GM08714 (cell line): Measurements from ENCODE around the gene EEF1AKMT4.

Experiments used
- H3K4me3 ChIP-seq: fragments of 200-500 bp; sonication (Bioruptor generic); 2 replicates; pipeline ENCODE4 v1.5.1; 2014; ENCODE audit warnings: mild to moderate bottlenecking, low read length, inconsistent platforms
- ZNF274 ChIP-seq: IDR thresholded peaks from 2 replicates; pipeline ENCODE4 v1.6.1; 2012; ENCODE audit warnings: mild to moderate bottlenecking, low read depth, low read length

The EEF1AKMT4 gene

DNA sequence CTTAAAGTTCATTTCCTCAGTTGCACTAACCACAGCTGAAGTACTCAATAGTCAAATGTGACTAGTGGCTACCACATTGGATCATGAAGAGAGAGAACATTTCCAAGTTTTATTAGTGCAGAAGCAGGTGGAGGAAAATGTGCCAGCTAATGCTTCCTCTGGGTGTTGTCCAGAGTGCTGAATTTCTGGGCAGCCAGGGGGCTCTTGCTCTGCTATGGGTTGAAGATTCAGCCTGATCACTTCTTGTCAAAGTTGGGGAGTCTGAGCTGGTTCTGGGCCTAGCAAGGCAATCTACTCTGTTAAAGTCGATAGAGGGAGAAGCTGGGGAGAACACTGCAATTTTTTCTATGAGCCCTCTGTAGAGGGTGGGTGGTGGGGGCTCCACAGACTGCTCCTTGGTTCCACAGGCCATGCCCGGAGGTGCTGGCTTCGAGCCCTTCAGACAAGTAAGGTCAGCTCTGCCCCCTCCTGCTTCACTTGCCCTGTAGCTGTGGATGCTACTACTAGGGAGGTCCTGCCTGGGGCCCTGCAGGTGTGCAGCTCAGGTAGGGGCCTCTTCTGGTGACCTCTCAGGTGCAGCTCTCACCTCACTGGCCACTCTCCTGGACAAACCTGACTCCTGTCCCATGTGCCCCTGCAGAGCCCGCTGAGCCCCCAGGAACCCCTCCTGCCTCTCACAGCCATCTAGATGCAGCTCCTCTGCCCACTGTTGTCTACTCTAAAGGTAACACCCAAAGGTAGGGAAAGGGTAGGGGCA, 8.9 kb upstream of the EEF1AKMT4 start:
- no peak overlapping the region for H3K4me3 ChIP-seq
- no peak for TF ChIP-seq ZNF274

DNA sequence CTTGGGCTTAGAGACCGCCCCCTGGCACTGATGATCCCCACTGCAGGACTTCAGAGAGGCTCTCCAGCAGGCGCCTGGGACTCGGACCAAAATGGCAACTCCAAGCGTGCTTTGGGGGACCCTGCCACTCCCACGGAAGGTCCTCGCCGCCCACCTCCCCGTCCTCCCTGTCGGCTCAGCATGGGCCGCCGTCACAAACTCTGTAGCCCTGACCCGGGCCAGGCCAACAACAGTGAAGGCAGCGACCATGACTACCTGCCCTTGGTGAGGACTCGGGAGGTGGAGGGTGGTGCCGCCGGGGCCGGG, 8.4 kb upstream of the EEF1AKMT4 start:
- TF ChIP-seq ZNF274, result no peak
- no peak overlapping the region for H3K4me3 ChIP-seq

DNA sequence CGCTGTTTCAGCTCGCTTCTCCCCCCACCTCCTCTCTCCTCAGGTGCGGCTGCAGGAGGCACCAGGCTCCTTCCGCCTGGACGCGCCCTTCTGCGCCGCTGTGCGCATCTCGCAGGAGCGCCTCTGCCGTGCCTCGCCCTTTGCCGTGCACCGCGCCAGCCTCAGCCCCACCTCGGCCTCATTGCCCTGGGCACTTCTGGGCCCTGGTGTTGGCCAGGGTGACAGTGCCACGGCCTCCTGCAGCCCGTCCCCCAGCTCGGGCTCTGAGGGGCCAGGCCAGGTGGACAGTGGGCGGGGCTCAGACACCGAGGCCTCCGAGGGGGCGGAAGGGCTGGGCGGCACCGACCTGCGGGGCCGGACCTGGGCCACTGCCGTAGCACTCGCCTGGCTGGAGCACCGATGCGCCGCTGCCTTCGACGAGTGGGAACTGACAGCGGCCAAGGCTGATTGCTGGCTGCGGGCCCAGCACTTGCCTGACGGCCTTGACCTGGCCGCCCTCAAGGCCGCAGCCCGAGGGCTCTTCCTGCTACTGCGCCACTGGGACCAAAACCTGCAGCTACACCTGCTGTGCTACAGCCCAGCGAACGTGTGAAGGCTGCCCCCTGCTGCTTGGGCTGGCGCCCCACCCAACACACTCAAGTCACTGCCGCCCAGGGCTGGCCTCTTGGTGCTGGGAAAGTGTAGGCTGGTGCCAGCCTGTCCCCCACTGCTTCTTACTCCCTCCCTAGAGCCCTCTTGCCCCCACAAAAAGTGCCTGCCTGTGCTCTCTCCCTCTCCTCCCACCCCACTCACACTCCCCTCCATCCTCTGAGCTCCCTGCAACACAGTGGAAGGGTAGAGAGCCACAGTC, 7.8 kb upstream of the EEF1AKMT4 start:
- H3K4me3 ChIP-seq, result no peak overlapping the region
- no peak for TF ChIP-seq ZNF274

DNA sequence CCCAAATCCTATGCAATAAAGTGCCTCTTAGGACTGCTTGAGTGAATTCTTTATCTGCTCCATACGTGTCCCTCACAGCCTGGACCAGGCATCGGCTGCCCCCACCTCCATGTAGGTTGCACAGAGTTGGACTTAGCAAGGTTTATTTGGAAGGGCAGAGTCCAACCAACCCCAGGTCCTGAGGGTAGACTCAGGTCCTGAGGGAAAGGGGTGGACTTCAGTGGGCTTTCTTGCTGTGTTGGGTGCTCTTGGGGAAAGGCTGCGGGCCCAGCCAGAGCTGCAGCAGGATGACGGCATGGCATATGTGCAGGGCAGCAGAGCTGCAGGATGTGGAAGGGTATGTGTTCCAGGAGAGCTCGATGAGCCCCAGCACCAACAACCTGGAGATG, 7.2 kb upstream of the EEF1AKMT4 start:
- no peak for TF ChIP-seq ZNF274
- H3K4me3 ChIP-seq, result no peak overlapping the region

DNA sequence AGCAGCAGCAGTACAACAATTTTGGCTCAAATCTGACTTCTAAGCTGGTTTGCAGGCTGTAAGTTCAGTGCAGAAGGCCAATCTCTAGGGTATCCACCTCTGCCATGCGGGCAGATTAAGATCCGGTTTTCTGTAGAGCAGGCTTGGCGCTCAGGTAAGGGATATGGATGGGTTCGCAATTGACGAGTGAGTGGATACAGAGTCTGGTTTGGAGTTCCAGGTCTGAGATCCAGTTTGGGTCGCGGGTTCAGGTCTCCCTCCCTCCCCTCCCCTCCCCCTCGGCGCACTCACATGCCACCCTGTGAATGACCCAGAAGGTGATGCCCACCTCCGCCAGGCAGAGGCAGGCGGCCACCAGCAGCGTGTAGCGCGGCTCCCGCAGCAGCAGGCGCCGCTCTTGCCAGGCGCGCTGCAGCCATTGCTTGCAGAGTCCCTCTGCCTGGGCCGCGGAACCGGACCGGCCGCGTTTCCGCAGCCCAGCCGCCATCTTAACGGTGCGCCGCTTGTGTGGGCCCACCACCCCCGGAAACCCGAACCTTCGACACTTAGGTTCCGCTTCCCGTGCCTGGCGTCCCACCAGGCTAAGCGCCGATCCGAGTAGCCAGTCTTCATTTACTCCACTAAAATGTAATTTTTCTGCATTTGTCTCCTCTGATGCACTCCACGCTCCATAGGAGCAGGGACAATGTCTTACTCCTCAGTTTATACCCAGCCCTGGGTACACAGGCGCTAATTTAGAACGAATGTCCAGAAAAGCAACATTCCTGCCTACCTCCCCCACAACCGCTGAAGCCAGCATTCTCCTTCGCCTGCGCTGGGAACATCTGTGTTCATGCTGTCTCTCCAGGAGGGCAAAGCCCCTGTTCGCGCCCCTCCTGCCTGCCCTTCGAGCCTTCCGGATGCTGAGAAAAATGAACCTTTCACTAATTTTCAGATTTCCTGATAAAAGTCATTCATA, 739 bp upstream of the EEF1AKMT4 start, which contains the start of gene ALG3:
TSS of gene ALG3 (minus strand) at position 509 of the 958 bp plus-strand sequence. CDS start at position 487, 22 bp downstream.
- no peak for TF ChIP-seq ZNF274
- H3K4me3 ChIP-seq, result peak within 1 kb of the TSS; percentile 98

DNA sequence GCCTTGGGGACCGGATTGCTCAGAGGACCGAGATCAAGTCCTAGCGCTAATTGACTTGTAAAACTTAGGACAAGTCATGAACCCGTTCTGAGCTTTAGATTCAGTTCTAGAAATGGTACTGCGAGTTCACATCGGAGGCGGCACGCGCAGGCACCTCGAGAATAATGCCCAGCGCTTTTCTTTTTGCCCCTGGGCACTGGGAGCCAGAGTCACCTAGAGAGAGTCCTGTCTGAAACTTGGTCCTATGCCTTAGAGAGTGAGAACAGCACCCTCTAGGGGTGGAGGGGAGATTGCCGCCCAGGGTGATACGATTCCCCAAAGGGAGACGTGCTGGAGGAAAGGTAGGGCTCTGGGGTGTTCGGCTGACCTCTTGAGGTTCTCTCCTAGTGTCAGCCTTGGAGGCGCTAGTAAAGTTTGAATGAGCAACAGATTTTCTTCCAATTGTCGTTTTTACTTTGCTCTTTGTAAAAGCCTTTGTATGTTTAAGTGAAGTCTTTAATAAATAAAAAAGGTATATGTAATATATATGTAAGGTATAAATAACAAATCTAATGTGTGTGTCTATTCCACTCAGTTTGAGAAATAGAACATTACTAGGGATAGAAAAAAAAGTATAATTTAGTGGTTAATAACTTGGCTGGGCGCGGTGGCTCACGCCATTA, 826 bp downstream of the EEF1AKMT4 start:
- no peak for TF ChIP-seq ZNF274
- H3K4me3 ChIP-seq, result peak overlapping the region; percentile 98

DNA sequence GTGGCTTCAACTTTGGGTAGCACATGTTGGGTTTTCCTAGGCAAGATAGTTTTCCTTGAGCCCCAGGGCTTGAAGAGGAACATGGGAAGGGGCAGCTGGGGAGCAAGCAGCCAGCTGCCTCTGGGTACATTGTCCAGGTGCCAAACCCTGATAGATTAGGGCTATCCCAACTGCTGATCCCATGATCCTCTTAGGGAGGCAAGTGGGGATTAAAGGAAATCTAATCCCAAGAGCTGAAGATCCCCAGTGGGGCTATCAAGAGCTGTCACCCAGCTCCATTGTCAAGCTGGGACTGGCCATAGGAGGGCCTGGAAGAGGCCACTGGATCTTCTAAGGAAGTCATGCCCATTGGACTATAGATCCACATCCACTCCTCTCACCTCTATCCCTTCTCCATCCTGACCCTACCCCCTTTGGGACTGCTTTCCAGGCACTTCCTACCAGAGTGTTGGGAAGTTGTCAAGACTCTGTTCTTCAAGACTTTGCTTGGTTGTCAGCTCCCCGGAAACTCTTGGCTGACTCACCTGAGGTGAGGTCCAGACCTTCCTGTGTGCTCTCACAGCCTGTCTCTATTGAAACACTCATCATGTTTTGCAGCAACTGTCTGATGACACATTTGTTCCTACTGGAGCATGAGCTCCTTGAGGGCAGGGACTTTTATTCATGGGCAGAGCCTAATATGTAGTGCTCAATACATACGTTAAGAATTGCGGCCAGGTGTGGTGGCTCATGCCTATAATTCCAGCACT, 6.0 kb downstream of the EEF1AKMT4 start:
- no peak for TF ChIP-seq ZNF274
- H3K4me3 ChIP-seq, result no peak overlapping the region

DNA sequence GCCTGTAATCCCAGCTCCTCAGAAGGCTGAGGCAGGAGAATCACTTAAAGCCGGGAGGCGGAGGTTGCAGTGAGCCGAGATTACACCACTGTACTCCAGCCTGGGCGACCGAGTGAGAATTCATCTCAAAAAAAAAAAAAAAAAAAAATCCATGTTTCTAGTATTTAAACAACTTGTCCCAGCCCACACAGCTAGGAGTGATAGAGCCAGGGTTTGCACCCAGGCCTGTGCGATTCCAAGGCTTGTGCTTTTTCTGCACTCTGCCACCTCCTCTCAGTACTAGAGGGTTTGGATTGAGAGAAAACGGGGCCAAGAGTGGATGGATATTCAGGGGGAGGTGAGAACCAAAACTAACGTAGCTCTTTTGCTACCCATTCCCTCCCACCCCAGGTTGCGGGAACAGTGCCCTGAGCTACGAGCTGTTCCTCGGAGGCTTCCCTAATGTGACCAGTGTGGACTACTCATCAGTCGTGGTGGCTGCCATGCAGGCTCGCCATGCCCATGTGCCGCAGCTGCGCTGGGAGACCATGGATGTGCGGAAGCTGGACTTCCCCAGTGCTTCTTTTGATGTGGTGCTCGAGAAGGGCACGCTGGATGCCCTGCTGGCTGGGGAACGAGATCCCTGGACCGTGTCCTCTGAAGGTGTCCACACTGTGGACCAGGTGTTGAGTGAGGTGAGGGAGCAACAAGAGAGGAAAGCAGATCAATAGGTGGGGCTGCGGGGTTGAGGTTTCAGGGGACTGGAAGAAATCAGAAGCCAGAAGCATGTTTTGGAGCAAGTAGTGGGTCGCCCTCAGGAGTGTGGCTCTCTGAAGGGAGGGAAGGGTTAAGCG, 7.8 kb downstream of the EEF1AKMT4 start:
- H3K4me3 ChIP-seq, result no peak overlapping the region
- no peak for TF ChIP-seq ZNF274

DNA sequence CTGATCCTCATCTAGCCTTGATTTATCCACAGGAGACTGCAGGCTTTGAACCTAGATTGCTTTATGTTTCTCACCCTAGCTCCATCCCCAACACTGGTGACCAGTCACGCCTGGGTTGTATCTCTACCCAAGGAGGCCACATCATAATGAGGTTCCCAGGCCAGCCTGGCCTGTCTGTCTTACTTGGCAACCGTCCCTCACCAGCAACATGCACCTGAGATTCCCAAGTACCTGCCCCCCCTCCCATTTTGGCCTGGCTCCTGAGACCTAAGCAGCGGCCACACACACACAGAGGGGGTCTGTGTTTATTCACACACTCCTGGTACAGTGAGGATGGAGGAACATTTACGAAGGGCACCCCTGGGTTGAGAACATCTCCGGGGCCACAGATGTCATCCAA, 9.5 kb downstream of the EEF1AKMT4 start:
- TF ChIP-seq ZNF274, result no peak

DNA sequence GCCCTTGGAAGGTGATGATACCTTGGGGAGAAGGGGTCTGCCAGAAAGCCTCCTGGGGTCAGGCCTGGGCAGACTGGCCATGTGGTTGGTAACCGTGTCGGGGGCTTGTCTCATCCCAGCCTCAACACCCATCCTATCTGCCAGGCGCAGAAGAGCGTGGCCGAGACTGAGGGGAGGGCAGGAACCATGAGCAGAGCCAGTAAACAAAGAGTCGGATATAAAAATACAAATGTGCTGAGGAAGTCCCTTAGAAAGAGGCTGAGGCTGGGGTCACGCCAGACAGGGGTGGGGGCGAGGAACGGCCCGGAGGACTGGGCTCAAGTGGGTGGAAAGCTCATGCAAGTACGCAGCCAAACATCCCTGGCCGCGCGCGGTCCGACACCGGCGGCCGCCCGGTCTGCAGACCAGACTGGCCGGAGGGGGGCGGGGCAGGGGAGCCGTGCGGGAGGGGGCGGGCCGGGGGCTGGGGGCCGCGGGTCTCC, 10.0 kb downstream of the EEF1AKMT4 start:
- no peak overlapping the region for H3K4me3 ChIP-seq
- TF ChIP-seq ZNF274, result no peak

More for the DNA sequence above, 9.5 kb downstream of the EEF1AKMT4 start:
- H3K4me3 ChIP-seq, result no peak overlapping the region

DNA sequence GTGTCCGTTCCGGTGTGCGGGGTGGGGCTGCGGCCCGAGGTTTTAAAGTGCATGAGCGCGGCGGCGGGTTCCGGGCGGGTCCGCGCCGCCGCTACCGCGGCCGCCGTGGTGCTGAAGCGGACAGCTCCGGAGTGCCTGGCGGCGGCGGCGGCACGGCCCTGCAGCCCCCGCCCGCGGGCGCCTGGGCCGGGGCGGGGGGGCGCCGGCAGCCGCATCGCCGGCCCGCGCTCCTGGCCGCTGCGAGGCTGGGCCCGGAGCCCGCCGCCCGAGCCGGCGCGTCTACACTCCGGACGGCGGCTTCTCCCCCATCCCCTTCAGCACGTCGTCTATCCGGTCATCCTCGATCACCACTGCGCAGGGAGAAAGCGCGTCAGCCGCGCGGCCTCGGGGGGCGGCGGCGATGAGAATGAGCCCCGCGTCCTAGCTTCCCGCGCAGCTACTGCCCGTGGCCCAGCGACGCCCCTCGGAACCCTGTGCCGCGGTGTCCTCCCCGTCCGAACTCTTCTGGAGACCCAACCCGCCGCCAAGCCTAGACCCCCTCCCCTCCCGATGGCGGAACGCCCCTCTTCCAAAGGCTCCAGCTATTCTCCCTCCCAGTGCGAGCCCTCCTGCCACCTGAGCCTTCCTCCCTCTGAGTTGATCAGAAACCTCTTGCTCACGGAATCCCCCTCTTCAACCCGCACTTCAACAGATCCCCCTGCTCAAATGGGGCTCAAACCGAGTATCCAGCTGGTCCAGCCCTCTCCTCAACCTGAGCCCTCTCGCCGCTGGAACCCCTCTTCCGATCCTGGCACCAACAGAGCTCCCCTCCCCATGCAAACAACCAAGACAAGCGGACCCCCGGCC, 10.6 kb downstream of the EEF1AKMT4 start:
- TF ChIP-seq ZNF274, result no peak
- no peak overlapping the region for H3K4me3 ChIP-seq
